IMR-90 (cell line): ENCODE measurements around the gene KRT83. TPM values are rescaled to one million over a fixed set of nuclear protein-coding genes. Genes with fewer than 3 reads are reported as not detected.

Experiments
- ATAC-seq: fragments of 200-7000 bp; cut with Tn5 transposase; 2 replicates; pipeline ENCODE4 v1.9.1; 2020; ENCODE audit warnings: low read depth, mild to moderate bottlenecking, moderate library complexity
- BruUV-seq: library from RNA; stranded (reverse); fragments of 400-500 nt; replicated peaks from 2 replicates; lab custom pipeline; 2021; lab: Mats Ljungman, UMichigan
- CTCF ChIA-PET: fragments of 300-600 bp; formaldehyde crosslinking; extraction: SDS; loops from one replicate; lab custom pipeline; 2021; ENCODE audit warnings: antibody characterized with exemption; lab: Yijun Ruan, JAX
- POLR2A ChIA-PET: fragments of 300-600 bp; sonication (Branson Sonifier 250); formaldehyde crosslinking; loops from one replicate; lab custom pipeline; 2022; ENCODE audit warnings: antibody characterized with exemption; ENCODE audit not compliant: unreplicated experiment; lab: Charles Lee
- DNase-seq: peaks from one replicate; pipeline ENCODE4 v3.0.0; 2013
- H2AFZ ChIP-seq: replicated peaks from 2 replicates; pipeline ENCODE3; 2013; ENCODE audit warnings: low read length, mild to moderate bottlenecking; ENCODE audit not compliant: poor library complexity
- H2AK5ac ChIP-seq: 2 replicates; pipeline ENCODE4 v1.6.1; 2013; ENCODE audit warnings: low read depth, low read length, inconsistent platforms
- H2AK9ac ChIP-seq: replicated peaks from 2 replicates; pipeline ENCODE3; 2013; ENCODE audit warnings: mild to moderate bottlenecking, low read depth, low read length, moderate library complexity; ENCODE audit not compliant: poor library complexity
- H2BK120ac ChIP-seq: 2 replicates; pipeline ENCODE4 v1.6.1; 2013; ENCODE audit warnings: low read depth, low read length, inconsistent platforms
- H2BK15ac ChIP-seq: 3 replicates; pipeline ENCODE4 v1.6.1; 2013; ENCODE audit warnings: low read depth, low read length, inconsistent platforms
- H2BK20ac ChIP-seq: 2 replicates; pipeline ENCODE4 v1.6.1; 2013; ENCODE audit warnings: low read depth, mild to moderate bottlenecking, inconsistent platforms, low read length, moderate library complexity
- H2BK5ac ChIP-seq: 2 replicates; pipeline ENCODE4 v1.6.1; 2013; ENCODE audit warnings: mild to moderate bottlenecking, low read depth, low read length, inconsistent platforms; ENCODE audit not compliant: poor library complexity, severe bottlenecking
- H3K14ac ChIP-seq: replicated peaks from 2 replicates; pipeline ENCODE4 v1.6.1; 2013; ENCODE audit warnings: low read depth, low read length, inconsistent platforms
- H3K18ac ChIP-seq: 2 replicates; pipeline ENCODE4 v1.6.1; 2013; ENCODE audit warnings: low read depth, low read length, control low read depth
- H3K23ac ChIP-seq: 2 replicates; pipeline ENCODE4 v1.6.1; 2013; ENCODE audit warnings: low read depth, low read length, inconsistent platforms
- H3K27ac ChIP-seq: 2 replicates; pipeline ENCODE4 v1.5.1; 2013; ENCODE audit warnings: mild to moderate bottlenecking, control low read depth, low read length; ENCODE audit not compliant: insufficient read depth
- H3K27me3 ChIP-seq: 2 replicates; pipeline ENCODE4 v1.6.1; 2013; ENCODE audit warnings: low read length; ENCODE audit not compliant: control insufficient read depth, insufficient read depth
- H3K36me3 ChIP-seq: 2 replicates; pipeline ENCODE4 v1.6.1; 2013; ENCODE audit warnings: low read length, mixed read lengths; ENCODE audit not compliant: control insufficient read depth, insufficient read depth
- H3K4ac ChIP-seq: 2 replicates; pipeline ENCODE4 v1.6.1; 2013; ENCODE audit warnings: low read depth, low read length, inconsistent platforms
- H3K4me1 ChIP-seq: 2 replicates; pipeline ENCODE4 v1.6.1; 2013; ENCODE audit warnings: low read length, mixed read lengths; ENCODE audit not compliant: control insufficient read depth, insufficient read depth
- H3K4me2 ChIP-seq: 2 replicates; pipeline ENCODE4 v1.6.1; 2013; ENCODE audit warnings: low read depth, mild to moderate bottlenecking, control low read depth, low read length, moderate library complexity
- H3K4me3 ChIP-seq: 2 replicates; pipeline ENCODE4 v1.5.1; 2013; ENCODE audit warnings: low read depth, mild to moderate bottlenecking, control low read depth, low read length, moderate library complexity; ENCODE audit not compliant: insufficient read depth
- H3K56ac ChIP-seq: 2 replicates; pipeline ENCODE4 v1.6.1; 2013; ENCODE audit warnings: low read length, inconsistent platforms; ENCODE audit not compliant: insufficient read depth; ENCODE audit errors: extremely low read depth
- H3K79me1 ChIP-seq, 2 experiments: 2 replicates each; pipeline ENCODE4 v1.6.1; 2013; ENCODE audit warnings: low read length in 2 of 2, inconsistent platforms in 1 of 2, low read depth in 1 of 2
- H3K9ac ChIP-seq: 2 replicates; pipeline ENCODE4 v1.6.1; 2013; ENCODE audit warnings: low read depth, low read length, control low read depth
- H3K9me1 ChIP-seq: 2 replicates; pipeline ENCODE4 v1.6.1; 2013; ENCODE audit warnings: low read length, inconsistent platforms; ENCODE audit not compliant: insufficient read depth
- H3K9me3 ChIP-seq: 2 replicates; pipeline ENCODE4 v1.6.1; 2013; ENCODE audit warnings: low read length; ENCODE audit not compliant: control insufficient read depth, insufficient read depth
- H4K20me1 ChIP-seq: 2 replicates; pipeline ENCODE4 v1.6.1; 2013; ENCODE audit warnings: low read length, inconsistent platforms; ENCODE audit not compliant: insufficient read depth
- H4K5ac ChIP-seq: 2 replicates; pipeline ENCODE4 v1.6.1; 2013; ENCODE audit warnings: mild to moderate bottlenecking, low read depth, low read length, control low read depth
- H4K8ac ChIP-seq, 2 experiments: 2 replicates each; pipeline ENCODE4 v1.6.1; 2013; ENCODE audit warnings: low read depth in 2 of 2, low read length in 2 of 2, control low read depth in 1 of 2, inconsistent platforms in 1 of 2
- H4K91ac ChIP-seq: 2 replicates; pipeline ENCODE4 v1.6.1; 2013; ENCODE audit warnings: low read depth, low read length, inconsistent platforms; ENCODE audit not compliant: insufficient read depth
- BHLHE40 ChIP-seq: fragments of 150-350 bp; IDR thresholded peaks from 2 replicates; pipeline ENCODE4 v1.6.1; 2016; ENCODE audit warnings: mild to moderate bottlenecking, low read depth, low read length
- CEBPB ChIP-seq: IDR thresholded peaks from 2 replicates; pipeline ENCODE4 v1.6.1; 2012; ENCODE audit warnings: low read depth, low read length, improper control_type of control experiment
- CHD1 ChIP-seq: IDR thresholded peaks from 2 replicates; pipeline ENCODE4 v1.6.1; 2012; ENCODE audit warnings: low read depth, low read length, improper control_type of control experiment
- CTCF ChIP-seq: conservative IDR thresholded peaks from 2 replicates; pipeline ENCODE4 v1.5.1; 2012; ENCODE audit warnings: mild to moderate bottlenecking, low read depth, low read length, improper control_type of control experiment
- FOS ChIP-seq: fragments of 150-350 bp; IDR thresholded peaks from 2 replicates; pipeline ENCODE4 v1.6.1; 2016; ENCODE audit warnings: low read depth, low read length
- MAZ ChIP-seq: IDR thresholded peaks from 2 replicates; pipeline ENCODE4 v1.6.1; 2012; ENCODE audit warnings: low read depth, mild to moderate bottlenecking, low read length, improper control_type of control experiment, moderate library complexity, borderline replicate concordance
- MXI1 ChIP-seq: IDR thresholded peaks from 2 replicates; pipeline ENCODE4 v1.6.1; 2012; ENCODE audit warnings: low read depth, mild to moderate bottlenecking, low read length, moderate library complexity, borderline replicate concordance
- NFE2L2 ChIP-seq: fragments of 150-350 bp; IDR thresholded peaks from 2 replicates; pipeline ENCODE4 v1.6.1; 2016; ENCODE audit warnings: low read depth, mild to moderate bottlenecking, low read length
- POLR2A ChIP-seq: IDR thresholded peaks from 2 replicates; pipeline ENCODE4 v1.6.1; 2012; ENCODE audit warnings: mild to moderate bottlenecking, low read depth, low read length
- RAD21 ChIP-seq: IDR thresholded peaks from 2 replicates; pipeline ENCODE4 v1.6.1; 2012; ENCODE audit warnings: low read length, improper control_type of control experiment
- RCOR1 ChIP-seq: IDR thresholded peaks from 2 replicates; pipeline ENCODE4 v1.6.1; 2012; ENCODE audit warnings: mild to moderate bottlenecking, low read length, improper control_type of control experiment; ENCODE audit not compliant: insufficient replicate concordance
- SMC3 ChIP-seq: fragments of 150-350 bp; IDR thresholded peaks from 2 replicates; pipeline ENCODE4 v1.6.1; 2016; ENCODE audit warnings: low read depth, mild to moderate bottlenecking, antibody characterized with exemption, low read length, moderate library complexity
- USF2 ChIP-seq: fragments of 150-350 bp; IDR thresholded peaks from 2 replicates; pipeline ENCODE4 v1.6.1; 2017; ENCODE audit warnings: mild to moderate bottlenecking, antibody characterized with exemption, low read length, low read depth
- WGBS, 2 experiments: methylation state at CpG; one replicate each; pipeline versions ENCODE4 v1.1.5 to v1.1.7; 2013; ENCODE audit warnings: missing lambda C conversion rate in 2 of 2; ENCODE audit not compliant: insufficient read length in 1 of 2; ENCODE audit errors: extremely low coverage in 2 of 2; 5-methylcytosine and 5-hydroxymethylcytosine counted together
- dilution Hi-C: fragments of 300-500 bp; cut with HindIII; formaldehyde crosslinking; loops from one replicate; pipeline ENCODE4 v1.14.3; 2018; ENCODE audit warnings: low sequenced_read_pairs; ENCODE audit not compliant: unreplicated experiment
- in situ Hi-C: fragments of 300-500 bp; cut with MboI; formaldehyde crosslinking; loops from 3 replicates; pipeline ENCODE4 v1.14.3; 2019; ENCODE audit warnings: low sequenced_read_pairs, inconsistent platforms, mixed read lengths
- intact Hi-C: fragments of 100-400 bp; cut with micrococcal nuclease; formaldehyde crosslinking; loops from 2 replicates; pipeline ENCODE4 v1.10.0; 2022
- polyA plus RNA-seq, 3 experiments: library from polyadenylated mRNA; depleted of rRNA; stranded (reverse); fragments of >200 nt; gene quantifications; 2 replicates each; pipeline ENCODE4 v1.2.3, GENCODE V29; 2012; ENCODE audit warnings: low replicate concordance in 1 of 3
- total RNA-seq: library from RNA; depleted of rRNA; stranded (reverse); fragments of >200 nt; gene quantifications from 2 replicates; pipeline ENCODE4 v1.2.3, GENCODE V29; 2012

The KRT83 gene
- total and polyA plus RNA-seq, 2 of the 4 experiments (the other 2 are of a cell fraction): not detected

- no peak within 1 kb of the TSS for H3K18ac ChIP-seq
- H4K5ac ChIP-seq: no peak within 1 kb of the TSS
- dilution Hi-C loops (no loop called here), intact Hi-C loops (loop anchor here (5.0 kb wide), 1 partner anchor 42 kb away; the partner anchor contains the start of gene KRT7), in situ Hi-C loops (no loop called here)
- H2AK9ac ChIP-seq: peak within 1 kb of the TSS; percentile 9
- H3K9me3 ChIP-seq: no peaks in the 10 kb centered on the region; the same call in 1 of the 2 replicates
- peaks cover 8% of the 10 kb centered on the region for H3K27me3 ChIP-seq
- ChIA-PET POLR2A (no interaction called here), CTCF (no interaction called here)
- ATAC-seq: no peak
- peaks cover 0 to 8% of the 10 kb centered on the region in 2 experiments; a peak in 1 of 4 replicates for H3K79me1 ChIP-seq
- H2AFZ ChIP-seq: no peak within 1 kb of the TSS
- H3K4ac ChIP-seq: no peak within 1 kb of the TSS; the same call in 1 of the 2 replicates
- BruUV-seq: no TSS peak
- H2BK15ac ChIP-seq: no peak within 1 kb of the TSS
- H3K23ac ChIP-seq: no peak within 1 kb of the TSS
- no peak within 1 kb of the TSS for H2BK5ac ChIP-seq
- WGBS, 2 experiments: 60% methylated on average over 1 of the region's 3 CpGs; no CpG with 5 or more reads in 1 of the 2 experiments
- peaks cover 21% of the 10 kb centered on the region for H3K9me1 ChIP-seq
- no peaks in the 10 kb centered on the region for H4K20me1 ChIP-seq
- no peak within 1 kb of the TSS for H3K56ac ChIP-seq
- no peak for DNase-seq
- H4K8ac ChIP-seq: no peak within 1 kb of the TSS
- no peak within 1 kb of the TSS for H2BK20ac ChIP-seq
- H3K14ac ChIP-seq: peak within 1 kb of the TSS; percentile 26; the same call in 1 of the 2 replicates
- no peak within 1 kb of the TSS for H3K4me2 ChIP-seq
- TF ChIP-seq MXI1 (no peak), RCOR1 (no peak), MAZ (no peak), CEBPB (no peak), FOS (no peak), CTCF (no peak), CHD1 (no peak), NFE2L2 (no peak), BHLHE40 (no peak), RAD21 (no peak), POLR2A (no peak), USF2 (no peak), SMC3 (no peak)
- no peak within 1 kb of the TSS for H2BK120ac ChIP-seq
- H3K4me3 ChIP-seq: no peak within 1 kb of the TSS
- no peaks in the 10 kb centered on the region for H3K36me3 ChIP-seq
- H2AK5ac ChIP-seq: peak within 1 kb of the TSS; percentile 13
- no peak within 1 kb of the TSS for H3K27ac ChIP-seq
- H3K9ac ChIP-seq: no peak within 1 kb of the TSS
- H4K91ac ChIP-seq: peak within 1 kb of the TSS; percentile 28; the same call in 1 of the 2 replicates
- peaks cover 10% of the 10 kb centered on the region for H3K4me1 ChIP-seq
Observed at GRCh38 chr12:52274521-52275120, 46.6 kb downstream of the KRT83 start, which contains the start of gene KRT86. Gene KRT86 (plus strand): TSS chr12:52274645. CDS start chr12:52301917, 27,272 bp downstream.
